ENCODE measurements around the gene FBLN2.

DNA sequence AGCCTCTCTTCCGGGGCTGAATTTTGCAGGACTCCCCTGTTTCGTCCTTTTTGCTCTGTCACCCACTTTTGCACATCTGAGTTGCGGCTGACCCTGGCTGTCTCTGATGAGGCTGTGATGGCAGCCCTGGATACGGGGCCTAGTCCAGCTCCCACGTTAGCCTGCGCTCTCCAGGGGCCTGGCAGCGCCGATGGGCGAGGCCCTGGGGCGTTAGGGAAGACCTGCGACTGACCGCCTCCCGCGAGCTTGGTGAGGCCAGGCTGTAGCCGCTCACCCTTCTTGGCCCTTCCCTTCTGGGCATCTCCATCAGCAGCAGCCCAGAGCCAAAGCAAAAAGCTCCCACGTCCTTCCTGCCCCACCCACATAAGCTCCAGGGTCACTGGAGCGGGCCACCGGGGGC lies 85.2 kb downstream of the FBLN2 start:
- TF ChIP-seq, protein P1, sequence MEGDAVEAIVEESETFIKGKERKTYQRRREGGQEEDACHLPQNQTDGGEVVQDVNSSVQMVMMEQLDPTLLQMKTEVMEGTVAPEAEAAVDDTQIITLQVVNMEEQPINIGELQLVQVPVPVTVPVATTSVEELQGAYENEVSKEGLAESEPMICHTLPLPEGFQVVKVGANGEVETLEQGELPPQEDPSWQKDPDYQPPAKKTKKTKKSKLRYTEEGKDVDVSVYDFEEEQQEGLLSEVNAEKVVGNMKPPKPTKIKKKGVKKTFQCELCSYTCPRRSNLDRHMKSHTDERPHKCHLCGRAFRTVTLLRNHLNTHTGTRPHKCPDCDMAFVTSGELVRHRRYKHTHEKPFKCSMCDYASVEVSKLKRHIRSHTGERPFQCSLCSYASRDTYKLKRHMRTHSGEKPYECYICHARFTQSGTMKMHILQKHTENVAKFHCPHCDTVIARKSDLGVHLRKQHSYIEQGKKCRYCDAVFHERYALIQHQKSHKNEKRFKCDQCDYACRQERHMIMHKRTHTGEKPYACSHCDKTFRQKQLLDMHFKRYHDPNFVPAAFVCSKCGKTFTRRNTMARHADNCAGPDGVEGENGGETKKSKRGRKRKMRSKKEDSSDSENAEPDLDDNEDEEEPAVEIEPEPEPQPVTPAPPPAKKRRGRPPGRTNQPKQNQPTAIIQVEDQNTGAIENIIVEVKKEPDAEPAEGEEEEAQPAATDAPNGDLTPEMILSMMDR (IDR thresholded peaks at IDR 0.05; ENCODE audit: low read depth, low read length), result no peak
- no peak for TF ChIP-seq EZH2phosphoT487 (IDR thresholded peaks at IDR 0.05; ENCODE audit: low read depth)
